Astrocyte of the hippocampus (primary cell): ENCODE results near the gene PACSIN2.

Experiments
- DNase-seq: peaks from one replicate; pipeline ENCODE4 v3.0.0; 2011; ENCODE audit warnings: low read depth, low spot score

PACSIN2 gene

DNA sequence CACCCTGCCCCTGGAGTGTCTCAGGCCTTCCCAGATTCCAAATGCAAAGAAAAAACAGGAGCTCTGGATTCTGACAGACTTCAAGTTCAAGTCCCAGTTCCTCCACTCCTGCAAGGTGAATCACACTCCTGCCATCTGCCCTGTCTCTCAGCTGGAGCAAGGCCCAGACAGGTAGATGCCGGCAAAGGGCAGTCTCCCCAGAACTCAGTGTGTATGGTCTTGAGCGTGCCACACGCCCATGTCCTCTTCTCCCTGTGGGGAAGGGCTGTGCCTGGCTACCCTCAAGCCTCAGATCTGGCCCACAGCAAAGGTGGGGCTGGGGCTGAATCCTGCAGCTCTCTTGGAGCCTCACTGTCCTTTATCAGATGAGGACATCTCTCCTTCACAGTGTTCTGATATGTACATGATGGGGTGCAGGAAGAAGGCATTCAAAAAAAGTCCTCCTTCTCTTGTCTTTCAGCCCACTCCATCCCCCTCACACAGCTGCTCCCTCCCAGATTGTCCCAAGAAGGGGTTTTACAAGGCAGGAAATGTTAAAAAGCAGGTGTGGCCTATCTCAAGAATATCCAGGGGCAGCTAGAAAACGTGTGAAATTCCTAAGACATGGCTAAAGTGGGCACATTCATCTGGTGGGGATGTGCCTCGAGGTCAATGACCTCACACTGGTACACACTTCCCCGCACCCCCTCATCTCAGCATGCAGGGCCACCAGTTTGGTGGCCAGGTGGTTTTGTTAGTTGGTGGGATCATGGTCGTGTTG is 130.2 kb downstream of the PACSIN2 start:
- no peak for DNase-seq

DNA sequence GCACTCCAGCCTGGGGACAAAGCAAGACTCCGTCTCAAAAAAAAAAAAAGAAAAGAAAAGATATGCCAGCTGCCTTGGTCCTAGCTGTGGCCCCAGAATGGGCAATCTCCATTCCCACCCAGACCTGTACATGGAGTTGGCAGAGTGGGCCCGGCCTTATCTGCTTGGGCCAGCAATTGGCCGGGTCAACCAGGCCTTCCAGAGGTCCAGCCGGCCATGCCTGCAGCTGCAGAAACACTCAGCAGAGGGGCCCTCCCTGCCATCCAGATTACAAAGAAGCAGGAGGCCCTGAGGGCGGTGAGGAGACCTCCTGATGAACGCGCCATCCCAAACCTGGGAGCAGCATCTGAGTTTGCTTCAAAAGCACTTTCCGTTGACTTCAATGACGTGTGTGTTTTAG is 131.0 kb downstream of the PACSIN2 start:
- no peak for DNase-seq

- DNase-seq = no peak
Measured at GRCh38 chr22:42883121-42883520, 131.8 kb downstream of the PACSIN2 start.

DNA sequence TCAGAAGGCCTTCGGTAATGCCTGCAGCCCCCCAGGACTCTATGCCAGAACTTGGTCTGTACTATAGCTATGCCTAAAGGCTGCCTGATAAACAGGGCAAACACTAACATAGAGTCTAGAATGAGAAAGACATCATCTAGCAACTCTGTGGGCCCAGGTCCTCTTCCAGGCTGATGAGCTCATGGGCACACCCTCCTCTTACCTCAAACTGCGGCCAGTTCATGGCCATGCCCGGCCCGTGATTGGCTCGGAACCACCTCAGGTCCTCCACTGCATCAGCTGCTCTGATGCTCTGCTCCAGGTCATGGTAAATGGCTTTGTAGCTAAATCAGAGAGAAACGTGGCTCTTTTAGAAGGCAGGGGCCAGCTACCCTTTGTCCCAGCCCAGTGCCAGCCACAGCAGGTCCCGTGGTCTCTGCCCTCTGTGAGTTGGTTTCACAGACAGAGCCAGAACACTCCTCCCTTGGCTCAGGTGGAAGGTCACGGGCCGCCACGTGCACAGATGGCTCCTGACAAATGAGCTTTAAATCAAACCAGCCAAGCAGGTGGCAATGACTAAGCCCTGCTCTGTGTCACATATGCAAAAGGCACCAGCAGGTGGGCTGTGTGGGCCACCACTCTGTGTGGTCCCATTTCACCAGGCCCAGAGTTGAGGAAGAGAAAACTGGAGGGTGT is 132.8 kb downstream of the PACSIN2 start:
- no peak for DNase-seq

- no peak for DNase-seq
Measured at GRCh38 chr22:42881298-42881697, 133.7 kb downstream of the PACSIN2 start.

- no peak for DNase-seq
Measured at GRCh38 chr22:42880815-42881214, 134.1 kb downstream of the PACSIN2 start.

DNA sequence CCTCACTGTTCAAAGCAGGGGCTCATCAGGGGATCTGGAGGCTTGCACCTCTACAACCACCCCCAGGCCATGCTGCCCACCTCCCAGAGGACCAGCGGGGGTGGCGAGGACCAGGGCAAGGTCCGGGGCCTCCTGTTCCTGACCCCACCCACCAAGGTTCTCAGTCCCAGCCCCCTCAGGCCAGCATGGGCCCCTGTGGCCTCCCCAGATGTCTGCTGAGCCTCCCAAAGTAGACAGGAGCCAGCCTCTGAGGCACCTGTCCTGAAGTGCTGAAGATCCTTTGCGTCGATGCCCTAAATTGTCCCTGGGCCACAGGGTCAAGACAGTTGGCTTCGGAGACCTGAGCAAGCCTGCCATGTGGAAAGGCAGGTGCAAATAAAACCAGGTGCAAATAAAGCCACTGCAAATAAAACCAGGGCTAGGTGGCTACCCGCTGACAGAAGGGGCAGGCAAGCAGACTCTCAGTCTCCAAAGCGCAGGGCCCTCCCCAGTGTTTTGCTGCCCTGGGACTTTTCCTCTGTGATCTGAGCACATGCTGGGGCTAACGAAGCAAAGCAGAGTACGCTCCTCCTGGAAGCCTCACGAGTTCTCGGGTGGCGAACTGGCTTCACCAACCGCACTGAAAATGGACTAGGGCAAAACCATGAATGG is 135.5 kb downstream of the PACSIN2 start:
- DNase-seq = no peak

DNA sequence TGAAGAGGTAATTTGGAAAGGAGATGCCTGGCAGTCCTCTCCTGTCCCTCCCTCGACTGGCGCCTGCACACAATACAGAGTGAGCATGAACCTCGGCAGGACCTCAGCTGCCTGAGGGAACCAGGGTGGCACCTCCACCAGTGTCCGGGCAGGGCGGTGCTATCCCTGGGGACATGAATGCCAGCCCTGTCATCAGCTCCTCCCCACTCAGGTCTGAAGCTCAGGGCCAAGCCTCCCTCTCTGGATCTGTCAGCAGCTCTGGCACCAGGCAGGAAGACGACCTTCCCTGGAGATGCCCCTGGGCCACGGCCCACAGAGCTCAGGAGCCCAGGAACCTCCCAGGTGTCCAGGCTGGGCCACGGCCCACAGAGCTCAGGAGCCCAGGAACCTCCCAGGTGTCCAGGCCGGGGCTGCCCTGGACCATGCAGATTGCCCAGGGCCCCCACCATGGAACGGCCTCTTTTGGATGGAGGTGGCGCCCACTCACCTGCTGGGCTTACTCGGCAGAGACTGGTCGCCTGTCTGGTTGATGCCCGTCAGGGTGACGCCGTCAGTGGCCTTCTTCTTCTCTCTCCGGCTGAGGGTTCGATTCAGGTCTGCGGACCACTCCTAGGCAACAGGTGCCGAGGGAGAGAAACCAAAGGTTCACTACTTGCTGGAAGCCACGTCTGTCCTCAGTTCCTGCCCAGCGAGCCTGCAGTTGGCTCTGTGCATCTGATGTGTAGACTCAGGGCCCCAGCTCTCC is 136.2 kb downstream of the PACSIN2 start:
- DNase-seq = no peak

GRCh38 chr22:42877597-42878340 is 137.2 kb downstream of the PACSIN2 start:
- no peak for DNase-seq

DNA sequence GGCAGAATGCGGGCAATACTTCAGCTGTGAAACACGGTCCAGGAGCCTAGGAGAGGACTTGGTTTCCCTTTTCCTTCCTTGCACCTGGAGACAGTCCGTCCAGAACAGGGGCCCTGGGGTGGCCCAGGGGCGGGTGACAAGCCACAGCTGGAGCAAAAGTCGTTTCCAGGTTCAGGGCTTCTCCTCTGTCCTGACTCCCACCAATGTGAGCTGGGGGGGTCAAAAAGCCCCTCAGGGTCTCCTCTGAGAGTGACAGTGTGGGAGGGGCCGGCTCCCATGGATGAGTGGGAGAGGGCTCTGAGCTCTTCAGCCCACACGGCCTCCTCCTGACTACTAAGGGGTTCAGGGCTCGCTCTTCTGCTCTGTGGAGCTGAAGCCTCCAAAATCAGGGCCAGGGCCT is 137.8 kb downstream of the PACSIN2 start:
- no peak for DNase-seq

- no peak for DNase-seq
Measured at GRCh38 chr22:42876041-42876440, 138.9 kb downstream of the PACSIN2 start.

GRCh38 chr22:42874010-42874409 is 140.9 kb downstream of the PACSIN2 start:
- no peak for DNase-seq

GRCh38 chr22:42873356-42873755 is 141.6 kb downstream of the PACSIN2 start:
- DNase-seq = no peak

GRCh38 chr22:42872821-42873220 is 142.1 kb downstream of the PACSIN2 start:
- no peak for DNase-seq

GRCh38 chr22:42871146-42872050 is 143.6 kb downstream of the PACSIN2 start:
- no peak for DNase-seq

DNA sequence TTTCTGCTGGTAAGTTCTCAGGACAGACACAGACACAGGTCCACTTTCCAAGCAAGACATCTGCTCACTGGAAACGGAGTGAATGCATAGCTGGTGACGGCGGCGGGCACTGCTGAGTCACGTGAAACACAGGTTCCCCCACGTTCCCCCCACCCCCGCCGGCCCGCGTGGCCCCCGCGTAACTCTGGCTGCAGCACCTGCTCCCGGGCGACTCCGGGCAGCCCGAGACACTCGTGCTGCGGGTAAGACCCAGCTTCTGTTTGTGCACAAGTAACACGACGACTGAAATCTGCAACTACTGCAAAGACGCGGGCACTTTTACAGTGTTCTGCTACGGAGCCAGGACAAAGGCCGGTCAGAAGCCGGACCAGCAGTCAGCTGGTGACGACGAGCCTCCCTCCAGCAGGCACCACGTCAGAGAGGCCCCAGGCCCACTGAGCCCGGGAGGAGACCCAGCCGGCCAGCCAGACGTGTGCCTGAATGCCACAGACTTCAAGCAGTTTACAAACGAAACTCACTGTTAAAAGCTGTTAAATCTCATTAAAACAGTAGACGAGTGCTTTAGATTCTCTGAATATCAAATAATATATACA is 145.0 kb downstream of the PACSIN2 start:
- DNase-seq = no peak

DNA sequence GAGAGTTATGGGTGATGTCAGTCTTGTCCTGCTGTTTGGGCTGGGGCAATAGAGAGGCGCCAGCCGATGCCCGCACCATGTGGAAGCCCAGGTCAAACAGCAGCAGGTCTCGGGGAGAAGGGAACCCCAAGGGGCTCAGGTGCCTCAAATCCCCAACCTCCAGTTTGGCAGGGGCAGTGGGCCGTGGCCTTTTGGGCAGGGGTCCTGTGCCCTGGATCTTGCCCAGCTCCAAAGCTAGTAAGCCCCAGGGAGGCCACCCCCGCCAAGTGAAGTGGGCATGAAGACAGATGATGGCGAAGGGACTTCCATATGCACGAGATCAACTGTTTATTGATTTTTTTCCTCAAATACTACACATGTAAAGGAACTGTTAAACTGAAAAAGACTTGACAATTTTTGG is 145.5 kb downstream of the PACSIN2 start:
- DNase-seq = no peak

DNA sequence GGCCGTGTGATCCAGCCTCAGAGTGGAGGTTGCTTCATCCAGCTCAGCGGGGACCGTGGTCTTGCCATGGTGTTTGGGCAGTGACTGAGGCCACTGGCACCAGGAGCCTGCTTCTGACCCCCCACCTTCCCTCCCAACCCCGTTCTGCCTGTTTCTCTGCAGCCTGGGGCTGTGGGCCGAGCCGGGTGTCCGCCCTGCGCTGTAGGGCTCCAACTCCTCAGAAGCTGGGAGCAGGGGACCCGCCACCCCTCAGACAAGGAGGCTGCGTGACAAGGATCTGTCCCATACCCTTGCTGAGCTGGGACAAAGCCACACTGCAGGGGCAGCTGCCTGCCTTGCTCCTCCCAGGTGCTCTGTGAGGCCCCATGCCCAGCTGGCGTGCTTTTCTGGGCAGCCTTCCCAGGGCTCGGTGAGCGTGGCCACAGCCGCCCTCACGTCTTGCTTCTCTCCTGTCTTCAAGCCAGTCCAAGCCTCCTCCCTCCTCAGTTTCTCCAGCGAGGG is 146.1 kb downstream of the PACSIN2 start:
- DNase-seq = peak; percentile 89

GRCh38 chr22:42866100-42866499 is 148.8 kb downstream of the PACSIN2 start:
- DNase-seq = no peak

DNA sequence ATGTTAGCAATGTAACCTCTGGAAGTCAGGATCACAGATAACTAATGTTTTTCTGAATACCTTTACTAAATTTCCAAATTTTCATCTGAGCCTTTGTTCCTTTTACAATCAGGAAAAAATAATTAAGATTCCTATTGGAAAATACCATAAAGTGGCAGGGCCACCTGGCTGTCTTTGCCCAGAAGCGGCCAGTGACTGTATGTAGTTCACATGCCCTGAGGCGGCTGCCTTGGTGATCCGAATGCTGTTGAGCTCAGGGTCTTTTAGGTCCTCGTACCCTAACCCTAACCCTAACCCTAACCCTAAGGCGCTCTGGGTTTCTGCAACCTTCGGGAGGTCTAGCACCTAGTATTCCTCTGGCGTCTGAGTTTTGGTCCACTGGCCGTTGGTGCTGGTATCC is 149.4 kb downstream of the PACSIN2 start:
- DNase-seq = peak; percentile 67
